ENCODE data around the gene ARSD. TPM values are rescaled to one million over a fixed set of nuclear protein-coding genes. Genes with fewer than 3 reads are reported as not detected.

ARSD gene
- polyA plus RNA-seq, 1 donor (not counting 4 experiments of a cell fraction or from before 2014, with no cell fraction given) = 7.9 TPM

DNA sequence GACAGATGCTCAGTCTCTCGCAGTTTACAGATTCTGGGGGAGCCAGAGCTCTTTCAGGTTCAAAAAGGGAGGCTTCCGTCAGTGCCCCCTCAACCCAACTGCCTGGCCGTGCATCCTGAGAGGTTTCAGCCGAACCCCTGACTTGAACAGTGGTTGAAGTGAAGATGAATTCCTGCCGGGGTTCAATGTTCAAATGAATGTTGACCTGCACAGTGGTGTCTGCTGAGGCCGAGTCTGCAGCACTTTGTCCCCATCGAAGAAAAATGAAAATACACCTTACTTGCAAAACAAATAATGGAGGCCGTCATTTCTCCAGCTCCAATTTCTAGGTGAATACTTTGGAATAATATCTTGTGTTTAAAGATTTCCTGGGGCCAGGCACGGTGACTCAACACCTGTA is 66.7 kb downstream of the ARSD start:
- dilution Hi-C loops (cut with MboI; ENCODE audit: extremely low pct_ligation_motif_present, low sequenced_read_pairs) = loop anchor here (25.0 kb wide), 1 partner anchor 175 kb away; the partner anchor contains the start of gene ARSF

DNA sequence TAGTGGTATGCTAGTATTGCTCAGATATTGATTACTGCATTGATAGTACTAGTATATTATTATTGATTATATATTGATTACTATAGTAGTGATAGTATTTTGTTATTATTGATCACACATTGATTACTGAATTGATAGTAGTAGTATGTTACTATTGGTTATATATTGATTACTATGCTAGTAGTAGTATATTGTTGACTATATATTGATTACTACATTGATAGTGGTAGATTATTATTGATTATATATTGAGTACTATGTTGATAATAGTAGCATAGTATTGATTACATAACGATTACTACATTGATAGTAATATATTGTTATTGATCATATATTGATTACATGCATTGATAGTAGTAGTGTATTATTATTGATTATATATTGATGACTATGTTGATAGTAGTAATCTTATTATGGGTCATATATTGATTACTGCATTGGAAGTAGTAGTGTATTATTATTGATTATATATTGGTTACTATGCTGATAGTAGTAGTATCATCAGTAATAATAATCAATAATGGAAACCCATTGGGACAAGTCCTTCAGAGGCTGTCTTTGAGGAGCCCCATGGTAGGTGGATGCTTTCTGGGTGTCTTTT is 69.8 kb downstream of the ARSD start:
- Histone ChIP-seq H3K4me3 (ENCODE audit: control insufficient read depth in 2 of 3, extremely low read depth in 1 of 3, insufficient read depth in 2 of 3, low read depth in 1 of 3, low read length in 3 of 3) (no peak overlapping the region), H3K9me3 (ENCODE audit: control insufficient read depth, low read depth, low read length) (no peaks in the 10 kb centered on the region), H3K9me1 (ENCODE audit: control insufficient read depth, extremely low read depth, insufficient read depth, low read length) (no peaks in the 10 kb centered on the region), H3K27me3 (ENCODE audit: control insufficient read depth, extremely low read depth, insufficient read depth, low read length) (no peaks in the 10 kb centered on the region), H3K4me1 (ENCODE audit: control insufficient read depth, extremely low read depth, insufficient read depth, low read length) (no peaks in the 10 kb centered on the region), H3K36me3 (ENCODE audit: control insufficient read depth in 2 of 2, extremely low read depth in 1 of 2, insufficient read depth in 2 of 2, low read length in 2 of 2) (no peaks in the 10 kb centered on the region), H3K4me2 (ENCODE audit: control insufficient read depth, extremely low read depth, insufficient read depth, low read depth, low read length) (no peak overlapping the region), H3K27ac (ENCODE audit: control insufficient read depth, insufficient read depth, low read length) (no peak overlapping the region), H3K79me2 (ENCODE audit: control insufficient read depth, insufficient read depth, low read length) (no peaks in the 10 kb centered on the region), H2AFZ (ENCODE audit: control insufficient read depth, low read length) (no peak overlapping the region), H4K20me1 (ENCODE audit: control insufficient read depth, extremely low read depth, insufficient read depth, low read length) (no peaks in the 10 kb centered on the region), H3K9ac (ENCODE audit: control insufficient read depth, extremely low read depth, insufficient read depth, low read length) (no peak overlapping the region)
- dilution Hi-C loops (cut with MboI; ENCODE audit: extremely low pct_ligation_motif_present, low sequenced_read_pairs) = loop anchor here (25.0 kb wide), 1 partner anchor 178 kb away; the partner anchor contains the start of gene ARSF
- DNase-seq (ENCODE audit: low read depth, low spot score) = no peak
- TF ChIP-seq EZH2 (IDR thresholded peaks at IDR 0.05; ENCODE audit: low read length) = no peak
- TF ChIP-seq, protein P1, sequence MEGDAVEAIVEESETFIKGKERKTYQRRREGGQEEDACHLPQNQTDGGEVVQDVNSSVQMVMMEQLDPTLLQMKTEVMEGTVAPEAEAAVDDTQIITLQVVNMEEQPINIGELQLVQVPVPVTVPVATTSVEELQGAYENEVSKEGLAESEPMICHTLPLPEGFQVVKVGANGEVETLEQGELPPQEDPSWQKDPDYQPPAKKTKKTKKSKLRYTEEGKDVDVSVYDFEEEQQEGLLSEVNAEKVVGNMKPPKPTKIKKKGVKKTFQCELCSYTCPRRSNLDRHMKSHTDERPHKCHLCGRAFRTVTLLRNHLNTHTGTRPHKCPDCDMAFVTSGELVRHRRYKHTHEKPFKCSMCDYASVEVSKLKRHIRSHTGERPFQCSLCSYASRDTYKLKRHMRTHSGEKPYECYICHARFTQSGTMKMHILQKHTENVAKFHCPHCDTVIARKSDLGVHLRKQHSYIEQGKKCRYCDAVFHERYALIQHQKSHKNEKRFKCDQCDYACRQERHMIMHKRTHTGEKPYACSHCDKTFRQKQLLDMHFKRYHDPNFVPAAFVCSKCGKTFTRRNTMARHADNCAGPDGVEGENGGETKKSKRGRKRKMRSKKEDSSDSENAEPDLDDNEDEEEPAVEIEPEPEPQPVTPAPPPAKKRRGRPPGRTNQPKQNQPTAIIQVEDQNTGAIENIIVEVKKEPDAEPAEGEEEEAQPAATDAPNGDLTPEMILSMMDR (optimal IDR thresholded peaks at IDR 0.05 in 1 of 3, IDR thresholded peaks at IDR 0.05 in 1 of 3, conservative IDR thresholded peaks at IDR 0.05 in 1 of 3; ENCODE audit: extremely low read depth in 1 of 3, insufficient read depth in 2 of 3, low read length in 3 of 3) = no peak
- FAIRE-seq = no peak

More for the DNA sequence above, 66.7 kb downstream of the ARSD start:
- Histone ChIP-seq H2AFZ (ENCODE audit: control insufficient read depth, low read length) (no peak overlapping the region), H3K9me1 (ENCODE audit: control insufficient read depth, extremely low read depth, insufficient read depth, low read length) (no peaks in the 10 kb centered on the region), H3K4me1 (ENCODE audit: control insufficient read depth, extremely low read depth, insufficient read depth, low read length) (no peaks in the 10 kb centered on the region), H3K27me3 (ENCODE audit: control insufficient read depth, extremely low read depth, insufficient read depth, low read length) (no peaks in the 10 kb centered on the region), H3K36me3 (ENCODE audit: control insufficient read depth in 2 of 2, extremely low read depth in 1 of 2, insufficient read depth in 2 of 2, low read length in 2 of 2) (no peaks in the 10 kb centered on the region), H3K9me3 (ENCODE audit: control insufficient read depth, low read depth, low read length) (no peaks in the 10 kb centered on the region), H3K4me3 (ENCODE audit: control insufficient read depth in 2 of 3, extremely low read depth in 1 of 3, insufficient read depth in 2 of 3, low read depth in 1 of 3, low read length in 3 of 3) (no peak overlapping the region), H3K27ac (ENCODE audit: control insufficient read depth, insufficient read depth, low read length) (no peak overlapping the region), H3K79me2 (ENCODE audit: control insufficient read depth, insufficient read depth, low read length) (no peaks in the 10 kb centered on the region), H3K9ac (ENCODE audit: control insufficient read depth, extremely low read depth, insufficient read depth, low read length) (no peak overlapping the region), H3K4me2 (ENCODE audit: control insufficient read depth, extremely low read depth, insufficient read depth, low read depth, low read length) (no peak overlapping the region), H4K20me1 (ENCODE audit: control insufficient read depth, extremely low read depth, insufficient read depth, low read length) (no peaks in the 10 kb centered on the region)
- TF ChIP-seq, protein P1 (optimal IDR thresholded peaks at IDR 0.05 in 1 of 3, IDR thresholded peaks at IDR 0.05 in 1 of 3, conservative IDR thresholded peaks at IDR 0.05 in 1 of 3; ENCODE audit: extremely low read depth in 1 of 3, insufficient read depth in 2 of 3, low read length in 3 of 3) = no peak
- no peak for TF ChIP-seq EZH2 (IDR thresholded peaks at IDR 0.05; ENCODE audit: low read length)
- no peak for FAIRE-seq
- DNase-seq (ENCODE audit: low read depth, low spot score) = no peak
